Erythroblast (primary cell): ENCODE measurements around the gene ERC2.
"Not testable (repeated sequence)": the region's sequence is repeated elsewhere in the genome, so short reads cannot be mapped to it uniquely, and the experiment has no call there.

Experiments
- DNase-seq, 2 experiments: peaks; one replicate each; lab custom pipeline; 2025; lab: John Stamatoyannopoulos, UW
- GATA1 ChIP-seq: IDR thresholded peaks from 2 replicates; pipeline ENCODE4 v1.6.1; 2011; ENCODE audit warnings: low read depth, mild to moderate bottlenecking, control low read depth, low read length, moderate library complexity
- POLR2A ChIP-seq: IDR thresholded peaks from 2 replicates; pipeline ENCODE4 v1.6.1; 2011; ENCODE audit warnings: mild to moderate bottlenecking, low read length

The ERC2 gene

GRCh38 chr3:56102032-56102431 lies 366.2 kb downstream of the ERC2 start:
- no peak for TF ChIP-seq GATA1
- no peak for TF ChIP-seq POLR2A
- DNase-seq = no peak

GRCh38 chr3:56101576-56101975 lies 366.7 kb downstream of the ERC2 start:
- TF ChIP-seq GATA1 = no peak
- no peak for TF ChIP-seq POLR2A
- DNase-seq = no peak

GRCh38 chr3:56096999-56097398 lies 371.3 kb downstream of the ERC2 start:
- DNase-seq = no peak
- TF ChIP-seq GATA1 (no peak), POLR2A (no peak)

DNA sequence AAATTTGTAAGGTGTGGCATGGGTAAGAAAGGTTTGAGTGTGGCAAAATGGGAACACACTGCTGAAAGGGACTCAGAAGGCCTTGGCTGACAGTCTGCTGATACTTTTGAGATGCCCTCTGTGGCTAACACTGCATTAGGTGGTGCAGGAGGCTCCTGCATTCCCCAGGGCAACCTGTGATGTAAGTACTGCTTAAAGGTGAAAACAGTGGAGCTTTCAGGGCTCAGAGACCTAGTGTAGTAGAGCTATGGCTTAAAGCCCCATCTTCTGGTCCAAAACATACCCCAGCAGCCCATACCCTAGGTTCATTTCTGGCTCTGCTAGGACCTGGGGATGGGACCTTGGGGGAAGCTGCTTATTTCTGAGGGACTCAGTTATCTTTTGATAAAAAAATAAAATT lies 374.1 kb downstream of the ERC2 start:
- no peak for DNase-seq
- no peak for TF ChIP-seq GATA1

GRCh38 chr3:56089739-56090138 lies 378.5 kb downstream of the ERC2 start:
- no peak for DNase-seq
- no peak for TF ChIP-seq POLR2A
- TF ChIP-seq GATA1 = no peak

- DNase-seq = no peak
- TF ChIP-seq GATA1 (no peak), POLR2A (no peak)
Measured at GRCh38 chr3:56087451-56088053, 380.7 kb downstream of the ERC2 start.

DNA sequence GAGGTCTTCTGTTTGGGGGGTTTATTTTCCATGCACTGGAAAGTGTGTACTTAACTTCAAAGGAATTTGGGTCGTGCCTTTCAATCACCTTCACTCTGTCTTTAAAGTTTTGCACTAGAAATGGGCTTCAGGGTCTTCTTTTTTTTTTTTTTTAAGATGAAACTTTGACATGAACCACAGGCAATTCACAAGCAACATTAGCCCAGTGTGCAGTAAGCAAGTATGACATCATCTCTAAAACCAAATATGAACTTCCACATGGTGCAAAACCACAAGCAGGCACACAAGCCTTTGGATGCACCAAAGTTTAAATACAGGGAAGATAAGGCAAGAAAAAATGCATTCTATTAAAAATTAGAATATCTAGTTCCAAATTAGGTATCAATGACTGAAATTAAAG lies 381.9 kb downstream of the ERC2 start:
- TF ChIP-seq POLR2A (no peak), GATA1 (no peak)
- no peak for DNase-seq

DNA sequence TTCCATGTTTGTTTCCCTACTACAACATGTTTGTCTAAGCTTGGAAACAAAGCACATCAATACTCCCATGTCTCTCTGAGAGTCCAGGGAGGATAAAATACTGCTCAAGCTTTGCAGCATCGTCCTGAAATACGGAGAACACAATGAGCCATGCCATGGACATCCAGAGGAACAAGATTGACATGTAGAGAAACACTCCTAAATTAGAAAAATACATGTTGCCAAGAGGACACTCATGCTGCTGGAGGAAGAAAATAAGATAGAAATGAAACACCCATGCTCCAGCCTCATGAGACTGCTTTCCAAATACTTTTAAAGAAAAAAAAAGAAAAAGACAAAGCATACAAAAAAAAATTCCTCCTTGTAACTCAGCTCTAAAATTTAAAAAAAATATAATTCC lies 387.0 kb downstream of the ERC2 start:
- no peak for TF ChIP-seq GATA1
- no peak for TF ChIP-seq POLR2A

GRCh38 chr3:56076746-56077145 lies 391.5 kb downstream of the ERC2 start:
- no peak for DNase-seq

More for the DNA sequence above, 387.0 kb downstream of the ERC2 start:
- no peak for DNase-seq

DNA sequence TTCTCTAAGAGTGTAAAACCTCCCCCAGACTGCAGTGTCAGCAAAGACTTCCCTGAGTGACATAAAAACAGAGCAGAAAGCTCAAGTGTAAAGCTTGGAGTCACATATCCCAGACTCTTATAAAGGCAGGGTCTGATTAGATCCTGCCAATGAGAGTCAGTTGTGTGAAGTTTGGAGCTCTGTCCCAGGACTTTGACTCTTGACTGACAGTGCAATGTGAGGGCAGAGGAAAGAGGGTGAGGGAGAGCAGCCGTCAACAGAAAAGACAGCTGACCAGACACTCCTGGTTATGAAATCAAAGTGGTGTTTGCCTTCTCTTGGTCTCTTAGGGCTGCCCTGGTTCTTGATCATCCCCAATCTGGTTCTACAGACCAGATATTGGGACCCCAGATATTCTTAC lies 393.2 kb downstream of the ERC2 start:
- no peak for TF ChIP-seq GATA1
- TF ChIP-seq POLR2A = no peak
- no peak for DNase-seq

More at GRCh38 chr3:56076746-56077145, 391.5 kb downstream of the ERC2 start:
- TF ChIP-seq GATA1 (no peak), POLR2A (no peak)

- TF ChIP-seq POLR2A (no peak), GATA1 (no peak)
- DNase-seq = no peak
Measured at GRCh38 chr3:56069766-56070165, 398.5 kb downstream of the ERC2 start.

DNA sequence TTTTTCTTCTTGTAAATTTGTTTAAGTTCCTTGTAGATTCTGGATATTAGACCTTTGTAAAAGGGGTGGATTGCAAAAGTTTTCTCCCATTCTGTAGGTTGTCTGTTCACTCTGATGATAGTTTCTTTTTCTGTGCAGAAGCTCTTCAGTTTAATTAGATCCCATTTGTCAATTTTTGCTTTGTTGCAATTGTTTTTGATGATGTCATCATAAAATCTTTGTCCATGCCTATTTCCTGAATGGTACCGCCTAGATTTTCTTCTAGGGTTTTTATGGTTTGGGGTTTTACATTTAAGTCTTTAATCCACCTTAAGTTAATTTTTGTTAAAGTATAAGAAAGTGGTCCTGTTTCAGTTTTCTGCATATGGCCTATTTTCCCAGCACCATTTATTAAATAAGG lies 401.9 kb downstream of the ERC2 start:
- DNase-seq = not testable (repeated sequence)

GRCh38 chr3:56064684-56065083 lies 403.6 kb downstream of the ERC2 start:
- DNase-seq = no peak
- TF ChIP-seq POLR2A (no peak), GATA1 (no peak)

DNA sequence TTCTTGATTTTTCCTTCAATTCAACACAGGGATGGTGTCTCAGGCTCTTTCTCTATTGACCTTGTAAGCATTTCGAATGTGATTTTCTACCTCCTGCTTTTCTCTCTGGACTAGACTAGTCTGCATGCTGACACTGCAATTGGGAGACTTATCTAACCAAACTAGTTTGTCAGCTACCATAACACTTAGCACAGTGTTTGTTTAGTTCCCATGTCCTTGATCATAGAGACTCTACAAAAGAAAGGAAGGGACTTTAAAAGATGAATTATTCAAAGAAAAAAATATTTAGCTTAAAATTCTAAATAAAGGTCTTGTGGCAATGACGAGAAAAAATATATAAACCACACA lies 407.0 kb downstream of the ERC2 start:
- no peak for DNase-seq
- TF ChIP-seq POLR2A (no peak), GATA1 (no peak)

- DNase-seq = no peak
- TF ChIP-seq GATA1 (no peak), POLR2A (no peak)
Measured at GRCh38 chr3:56060521-56061278, 407.6 kb downstream of the ERC2 start.

DNA sequence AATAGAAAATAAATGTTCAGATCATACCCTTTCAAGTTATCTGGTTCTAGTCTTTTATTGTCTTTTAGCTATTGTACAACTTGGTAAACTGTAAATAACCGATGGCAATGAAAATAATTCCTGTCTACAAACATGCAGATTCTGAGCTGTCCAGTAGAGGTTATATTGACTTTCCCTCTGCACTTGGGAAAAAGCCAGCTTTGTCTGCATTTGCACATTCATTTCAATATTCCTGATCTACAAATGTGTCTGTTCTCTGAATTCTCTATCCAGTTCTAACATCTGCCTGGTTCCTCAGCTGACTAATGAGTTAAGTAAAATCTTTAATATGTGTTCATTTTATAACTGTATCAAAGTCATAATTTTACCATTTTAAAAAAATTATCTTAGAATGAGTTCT lies 408.5 kb downstream of the ERC2 start:
- no peak for DNase-seq
- TF ChIP-seq GATA1 = no peak
- no peak for TF ChIP-seq POLR2A

GRCh38 chr3:56055951-56056350 lies 412.3 kb downstream of the ERC2 start:
- TF ChIP-seq POLR2A (no peak), GATA1 (no peak)
- DNase-seq = no peak
